Parathyroid adenoma (tissue), 2 donors: ENCODE measurements around the gene NDST3.

Experiments used
- H2AFZ ChIP-seq: fragments of 300-600 bp; sonication (generic); one replicate; pipeline ENCODE4 v1.7.0; 2017; ENCODE audit warnings: antibody characterized with exemption, mild to moderate bottlenecking
- H3K27ac ChIP-seq: fragments of 300-600 bp; sonication (generic); one replicate; pipeline ENCODE4 v1.7.0; 2017
- H3K27me3 ChIP-seq: fragments of 300-600 bp; sonication (generic); one replicate; pipeline ENCODE4 v1.7.0; 2017; ENCODE audit warnings: low read length; ENCODE audit not compliant: control insufficient read depth, insufficient read depth
- H3K36me3 ChIP-seq: fragments of 300-600 bp; sonication (generic); one replicate; pipeline ENCODE4 v1.7.0; 2017; ENCODE audit warnings: low read length; ENCODE audit not compliant: control insufficient read depth, insufficient read depth
- H3K4me1 ChIP-seq: fragments of 300-600 bp; sonication (generic); one replicate; pipeline ENCODE4 v1.7.0; 2017; ENCODE audit warnings: control low read depth
- H3K4me2 ChIP-seq: fragments of 300-600 bp; sonication (generic); one replicate; pipeline ENCODE4 v1.7.0; 2017; ENCODE audit warnings: low read length
- H3K4me3 ChIP-seq: fragments of 300-600 bp; sonication (generic); one replicate; pipeline ENCODE4 v1.7.0; 2017; ENCODE audit warnings: low read depth, low read length
- H3K79me2 ChIP-seq: fragments of 300-600 bp; sonication (generic); one replicate; pipeline ENCODE4 v1.7.0; 2017; ENCODE audit warnings: control low read depth
- H3K9ac ChIP-seq: fragments of 300-600 bp; sonication (generic); one replicate; pipeline ENCODE4 v1.7.0; 2017; ENCODE audit warnings: mild to moderate bottlenecking
- H3K9me3 ChIP-seq: fragments of 300-600 bp; sonication (generic); one replicate; pipeline ENCODE4 v1.7.0; 2017; ENCODE audit warnings: low read length; ENCODE audit not compliant: control insufficient read depth
- CTCF ChIP-seq: fragments of 300-600 bp; sonication (generic); IDR thresholded peaks from one replicate; pipeline ENCODE4 v1.7.0; 2017; ENCODE audit warnings: antibody characterized with exemption, mild to moderate bottlenecking
- donor health status: primary hyperparathyroidism.

The NDST3 gene

GRCh38 chr4:118307643-118308042, 273.4 kb downstream of the NDST3 start:
- H3K27ac ChIP-seq = no peak overlapping the region
- no peak overlapping the region for H3K4me2 ChIP-seq
- no peak overlapping the region for H3K9ac ChIP-seq
- no peaks in the 10 kb centered on the region for H3K79me2 ChIP-seq
- no peaks in the 10 kb centered on the region for H3K4me1 ChIP-seq
- H3K36me3 ChIP-seq = no peaks in the 10 kb centered on the region
- TF ChIP-seq CTCF = no peak
- H3K4me3 ChIP-seq = no peak overlapping the region
- no peaks in the 10 kb centered on the region for H3K9me3 ChIP-seq
- H3K27me3 ChIP-seq = no peaks in the 10 kb centered on the region
- H2AFZ ChIP-seq = no peak overlapping the region
